Fibroblast of the aortic adventitia (primary cell): ENCODE measurements around the gene NAP1L2. TPM values are rescaled to one million over a fixed set of nuclear protein-coding genes. Genes with fewer than 3 reads are reported as not detected.

Experiments used
- DNase-seq: peaks from one replicate; pipeline ENCODE4 v3.0.0-alpha.2; 2010; ENCODE audit warnings: low read depth
- H3K4me3 ChIP-seq: 2 replicates; pipeline ENCODE4 v1.5.1; 2011; ENCODE audit warnings: low read depth, mild to moderate bottlenecking, control low read depth, low read length, moderate library complexity
- CTCF ChIP-seq: IDR thresholded peaks from 2 replicates; pipeline ENCODE4 v1.5.1; 2011; ENCODE audit warnings: mild to moderate bottlenecking, low read length, control low read depth, inconsistent platforms; ENCODE audit not compliant: insufficient read depth
- total RNA-seq: library from RNA; depleted of rRNA; stranded (reverse); fragments of >200 nt; gene quantifications from 2 replicates; pipeline ENCODE4 v1.2.3, GENCODE V29; 2012; ENCODE audit warnings: low replicate concordance

The NAP1L2 gene
- total RNA-seq, result 0.18 and 0.49 TPM in 2 replicates

DNA sequence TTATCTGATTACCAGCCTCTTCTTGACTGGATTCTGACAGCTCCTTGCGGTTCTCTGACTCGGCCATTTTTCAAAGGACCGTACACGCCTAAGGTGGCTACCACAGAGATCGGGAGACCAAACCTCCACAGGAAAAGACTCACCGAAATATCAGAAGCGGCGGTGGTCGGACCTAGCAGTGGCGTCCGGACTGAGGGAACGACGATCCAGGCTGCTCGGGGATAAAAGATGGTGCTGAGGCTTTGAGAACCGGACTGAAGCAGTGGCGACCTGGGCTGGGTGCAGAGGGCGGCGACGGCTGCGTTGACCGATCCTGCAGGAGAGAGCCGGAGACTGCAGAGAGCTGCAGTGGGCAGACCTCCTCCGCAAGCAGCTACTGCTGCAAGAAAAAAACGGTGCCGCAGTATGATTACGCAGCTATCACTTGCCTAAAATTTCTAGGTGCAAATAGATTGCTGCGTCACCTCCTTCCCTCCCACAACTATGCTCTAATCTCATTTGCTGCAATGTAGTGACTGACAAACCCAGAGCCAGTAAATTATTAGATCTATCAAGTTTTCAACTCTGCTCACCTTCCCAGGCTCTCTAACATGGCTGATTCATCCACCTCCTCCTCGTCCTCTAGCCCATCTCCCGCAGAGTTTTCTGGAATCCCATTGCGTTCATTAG is at the start of gene NAP1L2:
Gene NAP1L2, minus strand, starts transcription at position 426 of the 669 bp plus-strand sequence. Its CDS starts 359 bp downstream, at position 67.
- no peak for TF ChIP-seq CTCF
- peak; percentile 9 for DNase-seq
- H3K4me3 ChIP-seq, result peak within 1 kb of the TSS; percentile 42

DNA sequence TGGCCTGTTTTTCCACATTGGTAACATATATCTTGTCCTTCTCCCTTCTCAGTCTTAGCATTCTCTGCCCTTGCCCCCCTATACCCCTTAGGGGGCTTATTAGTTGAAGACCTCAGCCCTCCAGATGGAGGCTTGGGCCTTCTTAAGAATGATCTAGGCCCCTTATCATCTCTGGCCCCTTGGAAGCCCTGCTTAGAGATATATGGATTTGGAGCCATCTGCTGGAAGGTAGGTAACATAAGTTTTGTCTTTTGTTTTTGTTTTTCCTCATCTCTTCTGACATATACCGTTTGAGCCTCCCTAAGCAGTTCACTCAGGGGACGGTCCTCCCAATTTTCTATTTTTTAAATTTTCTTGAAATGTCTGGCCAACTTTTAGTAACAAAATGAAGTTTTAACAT is 48.3 kb upstream of the NAP1L2 start:
- TF ChIP-seq CTCF, result peak; percentile 9
- peak; percentile 1 for DNase-seq
- no peak overlapping the region for H3K4me3 ChIP-seq

DNA sequence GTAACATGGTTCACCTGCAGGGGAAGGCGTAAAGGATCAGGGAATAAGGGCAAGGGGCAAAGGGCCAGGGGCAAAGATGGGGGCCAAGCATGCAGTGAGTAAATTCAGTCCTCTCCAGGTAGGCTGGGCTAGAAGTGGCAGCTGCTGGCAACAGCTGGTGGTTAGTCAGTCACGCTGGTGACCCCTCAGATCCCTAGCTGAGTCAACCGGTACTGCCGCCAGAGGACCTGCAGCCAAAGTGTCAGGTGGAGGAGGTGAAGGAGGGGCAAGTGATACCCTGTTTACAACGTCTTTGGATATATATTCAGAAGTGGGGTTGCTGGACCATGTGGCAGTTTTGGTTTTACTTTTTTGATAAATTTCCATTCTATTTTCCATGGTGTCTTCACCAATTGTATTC is 24.6 kb upstream of the NAP1L2 start:
- no peak for TF ChIP-seq CTCF
- no peak for DNase-seq
- H3K4me3 ChIP-seq, result no peak overlapping the region

GRCh38 chrX:73217621-73218020 is 3.0 kb upstream of the NAP1L2 start:
- no peak for DNase-seq
- H3K4me3 ChIP-seq, result no peak overlapping the region
- TF ChIP-seq CTCF, result no peak

- no peak for TF ChIP-seq CTCF
- H3K4me3 ChIP-seq, result no peak overlapping the region
Observed at GRCh38 chrX:73215246-73215645, 595 bp upstream of the NAP1L2 start.

GRCh38 chrX:73213734-73214425 is 771 bp downstream of the NAP1L2 start:
- no peak for DNase-seq
- no peak for TF ChIP-seq CTCF
- peak overlapping the region; percentile 42 for H3K4me3 ChIP-seq

More at GRCh38 chrX:73215246-73215645, 595 bp upstream of the NAP1L2 start:
- no peak for DNase-seq

DNA sequence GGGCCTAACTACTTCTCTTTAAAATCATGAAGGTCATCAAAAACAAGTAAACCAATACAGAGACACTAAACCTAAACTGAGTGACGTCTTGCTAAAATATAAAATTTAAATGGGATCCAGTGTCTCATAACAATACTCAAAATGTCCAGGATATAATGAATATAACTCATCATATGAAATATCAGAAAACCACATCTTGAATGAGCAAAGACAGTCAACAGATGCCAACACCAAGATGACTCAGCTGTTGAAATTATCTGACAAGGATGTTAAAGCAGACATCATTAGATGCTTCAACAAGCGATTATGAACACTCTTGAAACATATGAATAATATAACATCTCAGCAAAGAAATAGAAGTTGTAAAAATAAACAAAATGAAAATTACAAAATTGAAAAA is 8.3 kb downstream of the NAP1L2 start:
- no peak overlapping the region for H3K4me3 ChIP-seq
- no peak for DNase-seq
- no peak for TF ChIP-seq CTCF
